IMR-90 (cell line): ENCODE results near the gene BCL2L15. TPM values are rescaled to one million over a fixed set of nuclear protein-coding genes. Genes with fewer than 3 reads are reported as not detected.

Experiments
- ATAC-seq: fragments of 200-7000 bp; cut with Tn5 transposase; 2 replicates; pipeline ENCODE4 v1.9.1; 2020; ENCODE audit warnings: low read depth, mild to moderate bottlenecking, moderate library complexity
- BruUV-seq: library from RNA; stranded (reverse); fragments of 400-500 nt; replicated peaks from 2 replicates; lab custom pipeline; 2021; lab: Mats Ljungman, UMichigan
- CTCF ChIA-PET: fragments of 300-600 bp; formaldehyde crosslinking; extraction: SDS; loops from one replicate; lab custom pipeline; 2021; ENCODE audit warnings: antibody characterized with exemption; lab: Yijun Ruan, JAX
- POLR2A ChIA-PET: fragments of 300-600 bp; sonication (Branson Sonifier 250); formaldehyde crosslinking; loops from one replicate; lab custom pipeline; 2022; ENCODE audit warnings: antibody characterized with exemption; ENCODE audit not compliant: unreplicated experiment; lab: Charles Lee
- DNase-seq: peaks from one replicate; pipeline ENCODE4 v3.0.0; 2013
- H2AFZ ChIP-seq: replicated peaks from 2 replicates; pipeline ENCODE3; 2013; ENCODE audit warnings: low read length, mild to moderate bottlenecking; ENCODE audit not compliant: poor library complexity
- H2AK5ac ChIP-seq: 2 replicates; pipeline ENCODE4 v1.6.1; 2013; ENCODE audit warnings: low read depth, low read length, inconsistent platforms
- H2AK9ac ChIP-seq: replicated peaks from 2 replicates; pipeline ENCODE3; 2013; ENCODE audit warnings: mild to moderate bottlenecking, low read depth, low read length, moderate library complexity; ENCODE audit not compliant: poor library complexity
- H2BK120ac ChIP-seq: 2 replicates; pipeline ENCODE4 v1.6.1; 2013; ENCODE audit warnings: low read depth, low read length, inconsistent platforms
- H2BK15ac ChIP-seq: 3 replicates; pipeline ENCODE4 v1.6.1; 2013; ENCODE audit warnings: low read depth, low read length, inconsistent platforms
- H2BK20ac ChIP-seq: 2 replicates; pipeline ENCODE4 v1.6.1; 2013; ENCODE audit warnings: low read depth, mild to moderate bottlenecking, inconsistent platforms, low read length, moderate library complexity
- H2BK5ac ChIP-seq: 2 replicates; pipeline ENCODE4 v1.6.1; 2013; ENCODE audit warnings: mild to moderate bottlenecking, low read depth, low read length, inconsistent platforms; ENCODE audit not compliant: poor library complexity, severe bottlenecking
- H3K14ac ChIP-seq: replicated peaks from 2 replicates; pipeline ENCODE4 v1.6.1; 2013; ENCODE audit warnings: low read depth, low read length, inconsistent platforms
- H3K18ac ChIP-seq: 2 replicates; pipeline ENCODE4 v1.6.1; 2013; ENCODE audit warnings: low read depth, low read length, control low read depth
- H3K23ac ChIP-seq: 2 replicates; pipeline ENCODE4 v1.6.1; 2013; ENCODE audit warnings: low read depth, low read length, inconsistent platforms
- H3K27ac ChIP-seq: 2 replicates; pipeline ENCODE4 v1.5.1; 2013; ENCODE audit warnings: mild to moderate bottlenecking, control low read depth, low read length; ENCODE audit not compliant: insufficient read depth
- H3K27me3 ChIP-seq: 2 replicates; pipeline ENCODE4 v1.6.1; 2013; ENCODE audit warnings: low read length; ENCODE audit not compliant: control insufficient read depth, insufficient read depth
- H3K36me3 ChIP-seq: 2 replicates; pipeline ENCODE4 v1.6.1; 2013; ENCODE audit warnings: low read length, mixed read lengths; ENCODE audit not compliant: control insufficient read depth, insufficient read depth
- H3K4ac ChIP-seq: 2 replicates; pipeline ENCODE4 v1.6.1; 2013; ENCODE audit warnings: low read depth, low read length, inconsistent platforms
- H3K4me1 ChIP-seq: 2 replicates; pipeline ENCODE4 v1.6.1; 2013; ENCODE audit warnings: low read length, mixed read lengths; ENCODE audit not compliant: control insufficient read depth, insufficient read depth
- H3K4me2 ChIP-seq: 2 replicates; pipeline ENCODE4 v1.6.1; 2013; ENCODE audit warnings: low read depth, mild to moderate bottlenecking, control low read depth, low read length, moderate library complexity
- H3K4me3 ChIP-seq: 2 replicates; pipeline ENCODE4 v1.5.1; 2013; ENCODE audit warnings: low read depth, mild to moderate bottlenecking, control low read depth, low read length, moderate library complexity; ENCODE audit not compliant: insufficient read depth
- H3K56ac ChIP-seq: 2 replicates; pipeline ENCODE4 v1.6.1; 2013; ENCODE audit warnings: low read length, inconsistent platforms; ENCODE audit not compliant: insufficient read depth; ENCODE audit errors: extremely low read depth
- H3K79me1 ChIP-seq, 2 experiments: 2 replicates each; pipeline ENCODE4 v1.6.1; 2013; ENCODE audit warnings: low read length in 2 of 2, inconsistent platforms in 1 of 2, low read depth in 1 of 2
- H3K9ac ChIP-seq: 2 replicates; pipeline ENCODE4 v1.6.1; 2013; ENCODE audit warnings: low read depth, low read length, control low read depth
- H3K9me1 ChIP-seq: 2 replicates; pipeline ENCODE4 v1.6.1; 2013; ENCODE audit warnings: low read length, inconsistent platforms; ENCODE audit not compliant: insufficient read depth
- H3K9me3 ChIP-seq: 2 replicates; pipeline ENCODE4 v1.6.1; 2013; ENCODE audit warnings: low read length; ENCODE audit not compliant: control insufficient read depth, insufficient read depth
- H4K20me1 ChIP-seq: 2 replicates; pipeline ENCODE4 v1.6.1; 2013; ENCODE audit warnings: low read length, inconsistent platforms; ENCODE audit not compliant: insufficient read depth
- H4K5ac ChIP-seq: 2 replicates; pipeline ENCODE4 v1.6.1; 2013; ENCODE audit warnings: mild to moderate bottlenecking, low read depth, low read length, control low read depth
- H4K8ac ChIP-seq, 2 experiments: 2 replicates each; pipeline ENCODE4 v1.6.1; 2013; ENCODE audit warnings: low read depth in 2 of 2, low read length in 2 of 2, control low read depth in 1 of 2, inconsistent platforms in 1 of 2
- H4K91ac ChIP-seq: 2 replicates; pipeline ENCODE4 v1.6.1; 2013; ENCODE audit warnings: low read depth, low read length, inconsistent platforms; ENCODE audit not compliant: insufficient read depth
- BHLHE40 ChIP-seq: fragments of 150-350 bp; IDR thresholded peaks from 2 replicates; pipeline ENCODE4 v1.6.1; 2016; ENCODE audit warnings: mild to moderate bottlenecking, low read depth, low read length
- CEBPB ChIP-seq: IDR thresholded peaks from 2 replicates; pipeline ENCODE4 v1.6.1; 2012; ENCODE audit warnings: low read depth, low read length, improper control_type of control experiment
- CHD1 ChIP-seq: IDR thresholded peaks from 2 replicates; pipeline ENCODE4 v1.6.1; 2012; ENCODE audit warnings: low read depth, low read length, improper control_type of control experiment
- CTCF ChIP-seq: conservative IDR thresholded peaks from 2 replicates; pipeline ENCODE4 v1.5.1; 2012; ENCODE audit warnings: mild to moderate bottlenecking, low read depth, low read length, improper control_type of control experiment
- FOS ChIP-seq: fragments of 150-350 bp; IDR thresholded peaks from 2 replicates; pipeline ENCODE4 v1.6.1; 2016; ENCODE audit warnings: low read depth, low read length
- MAZ ChIP-seq: IDR thresholded peaks from 2 replicates; pipeline ENCODE4 v1.6.1; 2012; ENCODE audit warnings: low read depth, mild to moderate bottlenecking, low read length, improper control_type of control experiment, moderate library complexity, borderline replicate concordance
- MXI1 ChIP-seq: IDR thresholded peaks from 2 replicates; pipeline ENCODE4 v1.6.1; 2012; ENCODE audit warnings: low read depth, mild to moderate bottlenecking, low read length, moderate library complexity, borderline replicate concordance
- NFE2L2 ChIP-seq: fragments of 150-350 bp; IDR thresholded peaks from 2 replicates; pipeline ENCODE4 v1.6.1; 2016; ENCODE audit warnings: low read depth, mild to moderate bottlenecking, low read length
- POLR2A ChIP-seq: IDR thresholded peaks from 2 replicates; pipeline ENCODE4 v1.6.1; 2012; ENCODE audit warnings: mild to moderate bottlenecking, low read depth, low read length
- RAD21 ChIP-seq: IDR thresholded peaks from 2 replicates; pipeline ENCODE4 v1.6.1; 2012; ENCODE audit warnings: low read length, improper control_type of control experiment
- RCOR1 ChIP-seq: IDR thresholded peaks from 2 replicates; pipeline ENCODE4 v1.6.1; 2012; ENCODE audit warnings: mild to moderate bottlenecking, low read length, improper control_type of control experiment; ENCODE audit not compliant: insufficient replicate concordance
- RFX5 ChIP-seq: IDR thresholded peaks from 2 replicates; pipeline ENCODE4 v1.8.0; 2012; ENCODE audit warnings: low read depth, mild to moderate bottlenecking, low read length, moderate library complexity
- SMC3 ChIP-seq: fragments of 150-350 bp; IDR thresholded peaks from 2 replicates; pipeline ENCODE4 v1.6.1; 2016; ENCODE audit warnings: low read depth, mild to moderate bottlenecking, antibody characterized with exemption, low read length, moderate library complexity
- USF2 ChIP-seq: fragments of 150-350 bp; IDR thresholded peaks from 2 replicates; pipeline ENCODE4 v1.6.1; 2017; ENCODE audit warnings: mild to moderate bottlenecking, antibody characterized with exemption, low read length, low read depth
- WGBS, 2 experiments: methylation state at CpG; one replicate each; pipeline versions ENCODE4 v1.1.5 to v1.1.7; 2013; ENCODE audit warnings: missing lambda C conversion rate in 2 of 2; ENCODE audit not compliant: insufficient read length in 1 of 2; ENCODE audit errors: extremely low coverage in 2 of 2; 5-methylcytosine and 5-hydroxymethylcytosine counted together
- dilution Hi-C: fragments of 300-500 bp; cut with HindIII; formaldehyde crosslinking; loops from one replicate; pipeline ENCODE4 v1.14.3; 2018; ENCODE audit warnings: low sequenced_read_pairs; ENCODE audit not compliant: unreplicated experiment
- in situ Hi-C: fragments of 300-500 bp; cut with MboI; formaldehyde crosslinking; loops from 3 replicates; pipeline ENCODE4 v1.14.3; 2019; ENCODE audit warnings: low sequenced_read_pairs, inconsistent platforms, mixed read lengths
- intact Hi-C: fragments of 100-400 bp; cut with micrococcal nuclease; formaldehyde crosslinking; loops from 2 replicates; pipeline ENCODE4 v1.10.0; 2022
- polyA plus RNA-seq, 3 experiments: library from polyadenylated mRNA; depleted of rRNA; stranded (reverse); fragments of >200 nt; gene quantifications; 2 replicates each; pipeline ENCODE4 v1.2.3, GENCODE V29; 2012; ENCODE audit warnings: low replicate concordance in 1 of 3
- total RNA-seq: library from RNA; depleted of rRNA; stranded (reverse); fragments of >200 nt; gene quantifications from 2 replicates; pipeline ENCODE4 v1.2.3, GENCODE V29; 2012
- TF ChIP-seq, protein P1 (sequence below): fragments of 150-350 bp; IDR thresholded peaks from 2 replicates; pipeline ENCODE4 v1.6.1; 2016; ENCODE audit warnings: low read depth, mild to moderate bottlenecking, low read length, moderate library complexity, borderline replicate concordance

Gene BCL2L15
- total and polyA plus RNA-seq, 2 of the 4 experiments (the other 2 are of a cell fraction) = under 0.01 to 0.15 TPM

- WGBS, 2 experiments = no CpG with 5 or more reads among the region's 3 CpGs
- no peak overlapping the region for H3K23ac ChIP-seq
- no peak overlapping the region; the same call in 1 of the 2 replicates for H3K9ac ChIP-seq
- H4K5ac ChIP-seq = peak overlapping the region; percentile 28; the same call in 1 of the 2 replicates
- H3K4ac ChIP-seq = peak overlapping the region; percentile 74
- in situ Hi-C loops = loop anchor here (25.0 kb wide), 1 partner anchor 776 kb away; no protein-coding TSS in a partner anchor
- no peak overlapping the region for H3K4me3 ChIP-seq
- TF ChIP-seq BHLHE40 (no peak), CHD1 (no peak), USF2 (no peak), FOS (no peak), CTCF (no peak), MAZ (no peak), POLR2A (no peak), RFX5 (no peak), NFE2L2 (no peak), SMC3 (no peak), RCOR1 (no peak), RAD21 (no peak), CEBPB (no peak), MXI1 (no peak)
- TF ChIP-seq, protein P1, sequence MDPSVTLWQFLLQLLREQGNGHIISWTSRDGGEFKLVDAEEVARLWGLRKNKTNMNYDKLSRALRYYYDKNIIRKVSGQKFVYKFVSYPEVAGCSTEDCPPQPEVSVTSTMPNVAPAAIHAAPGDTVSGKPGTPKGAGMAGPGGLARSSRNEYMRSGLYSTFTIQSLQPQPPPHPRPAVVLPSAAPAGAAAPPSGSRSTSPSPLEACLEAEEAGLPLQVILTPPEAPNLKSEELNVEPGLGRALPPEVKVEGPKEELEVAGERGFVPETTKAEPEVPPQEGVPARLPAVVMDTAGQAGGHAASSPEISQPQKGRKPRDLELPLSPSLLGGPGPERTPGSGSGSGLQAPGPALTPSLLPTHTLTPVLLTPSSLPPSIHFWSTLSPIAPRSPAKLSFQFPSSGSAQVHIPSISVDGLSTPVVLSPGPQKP = no peak
- H3K27me3 ChIP-seq = no peaks in the 10 kb centered on the region
- peak overlapping the region; percentile 86 for H2BK120ac ChIP-seq
- peak overlapping the region; percentile 18; the same call in 1 of the 2 replicates for H3K18ac ChIP-seq
- ChIA-PET CTCF (no interaction called here), POLR2A (interaction anchor here (1.4 kb wide), 1 partner anchor 9 kb away, joined by 6 read pairs; the partner anchor contains the start of gene AP4B1)
- no peaks in the 10 kb centered on the region for H4K20me1 ChIP-seq
- BruUV-seq = no TSS peak
- H3K14ac ChIP-seq = peak overlapping the region; percentile 78
- H2BK20ac ChIP-seq = peak overlapping the region; percentile 74; the same call in 1 of the 2 replicates
- peak overlapping the region in 1 of 2 experiments; percentile 82; a peak in 2 of 4 replicates for H4K8ac ChIP-seq
- H3K56ac ChIP-seq = peak overlapping the region; percentile 14; the same call in 1 of the 2 replicates
- intact Hi-C loops = loop anchor here (2.0 kb wide), 1 partner anchor 16 kb away; the partner anchor contains the start of gene HIPK1
- peaks cover 6 to 30% of the 10 kb centered on the region in 2 experiments; a peak in 2 of 4 replicates for H3K79me1 ChIP-seq
- peak overlapping the region; percentile 4 for H2BK5ac ChIP-seq
- dilution Hi-C loops = no loop called here
- peaks cover 7% of the 10 kb centered on the region for H3K4me1 ChIP-seq
- peak overlapping the region; percentile 76 for H2AFZ ChIP-seq
- peaks cover 9% of the 10 kb centered on the region for H3K9me1 ChIP-seq
- H4K91ac ChIP-seq = peak overlapping the region; percentile 38; the same call in 1 of the 2 replicates
- peak overlapping the region; percentile 49; the same call in 1 of the 2 replicates for H3K4me2 ChIP-seq
- no peak overlapping the region; the same call in 1 of the 3 replicates for H2BK15ac ChIP-seq
- peak overlapping the region; percentile 53; the same call in 1 of the 2 replicates for H3K27ac ChIP-seq
- peaks cover 12% of the 10 kb centered on the region for H3K36me3 ChIP-seq
- no peak for ATAC-seq
- H3K9me3 ChIP-seq = no peaks in the 10 kb centered on the region
- no peak for DNase-seq
- H2AK9ac ChIP-seq = peak overlapping the region; percentile 75
- no peak overlapping the region; the same call in 1 of the 2 replicates for H2AK5ac ChIP-seq
Observed at GRCh38 chr1:113913312-113913668, 25.9 kb upstream of the BCL2L15 start.
